Measurements from ENCODE around the gene WWP2.

Gene WWP2

GRCh38 chr16:69827524-69827923 lies 65.4 kb downstream of the WWP2 start:
- DNase-seq (ENCODE audit: extremely low spot score), result no peak
- TF ChIP-seq PKNOX1 (IDR thresholded peaks at IDR 0.05), result no peak
- no peak for TF ChIP-seq BHLHE40 (IDR thresholded peaks at IDR 0.05; ENCODE audit: borderline replicate concordance)
- TF ChIP-seq L3MBTL2 (conservative IDR thresholded peaks at IDR 0.05), result no peak
- TF ChIP-seq NFRKB (IDR thresholded peaks at IDR 0.05), result no peak
- TF ChIP-seq TARDBP (IDR thresholded peaks at IDR 0.05), result no peak
- TF ChIP-seq FOXM1 (IDR thresholded peaks at IDR 0.05; ENCODE audit: borderline replicate concordance), result no peak
- TF ChIP-seq SP1 (IDR thresholded peaks at IDR 0.05), result no peak
- no peak for TF ChIP-seq HDGF (IDR thresholded peaks at IDR 0.05; ENCODE audit: borderline replicate concordance)
- no peak for TF ChIP-seq LEF1 (IDR thresholded peaks at IDR 0.05; ENCODE audit: borderline replicate concordance)
- ChIA-PET CTCF (no interaction called here), POLR2A (no interaction called here)

GRCh38 chr16:69829338-69829737 lies 67.2 kb downstream of the WWP2 start:
- CTCF ChIA-PET, result no interaction called here
- no peak for DNase-seq (ENCODE audit: extremely low spot score)
- TF ChIP-seq ARNT (IDR thresholded peaks at IDR 0.05) (no peak), SUZ12 (IDR thresholded peaks at IDR 0.05) (no peak), HDGF (IDR thresholded peaks at IDR 0.05; ENCODE audit: borderline replicate concordance) (no peak)
- POLR2A ChIA-PET, result no interaction called here

- TF ChIP-seq SUZ12 (IDR thresholded peaks at IDR 0.05), result no peak
- TF ChIP-seq BHLHE40 (IDR thresholded peaks at IDR 0.05; ENCODE audit: borderline replicate concordance), result no peak
- no peak for TF ChIP-seq HDGF (IDR thresholded peaks at IDR 0.05; ENCODE audit: borderline replicate concordance)
- TF ChIP-seq ZNF384 (IDR thresholded peaks at IDR 0.05), result no peak
- TF ChIP-seq FOXA1 (IDR thresholded peaks at IDR 0.05), result no peak
- TF ChIP-seq TARDBP (IDR thresholded peaks at IDR 0.05), result no peak
- TF ChIP-seq FOXM1 (IDR thresholded peaks at IDR 0.05; ENCODE audit: borderline replicate concordance), result no peak
- TF ChIP-seq PKNOX1 (IDR thresholded peaks at IDR 0.05), result no peak
- TF ChIP-seq FOXK2 (IDR thresholded peaks at IDR 0.05), result no peak
- no peak for TF ChIP-seq ELF4 (IDR thresholded peaks at IDR 0.05)
- no peak for TF ChIP-seq ARNT (IDR thresholded peaks at IDR 0.05)
- no peak for TF ChIP-seq LEF1 (IDR thresholded peaks at IDR 0.05; ENCODE audit: borderline replicate concordance)
- TF ChIP-seq NFRKB (IDR thresholded peaks at IDR 0.05), result no peak
- TF ChIP-seq SP1 (IDR thresholded peaks at IDR 0.05), result no peak
- TF ChIP-seq L3MBTL2 (conservative IDR thresholded peaks at IDR 0.05), result no peak
- TF ChIP-seq CTBP1 (IDR thresholded peaks at IDR 0.05; ENCODE audit: borderline replicate concordance), result no peak
- ChIA-PET POLR2A (no interaction called here), CTCF (no interaction called here)
Measured at GRCh38 chr16:69830146-69830533, 68.0 kb downstream of the WWP2 start.

GRCh38 chr16:69830534-69831211 lies 68.5 kb downstream of the WWP2 start:
- DNase-seq (ENCODE audit: extremely low spot score), result no peak
- POLR2A ChIA-PET, result no interaction called here
- TF ChIP-seq SP1 (IDR thresholded peaks at IDR 0.05) (no peak), ELF4 (IDR thresholded peaks at IDR 0.05) (no peak), HDGF (IDR thresholded peaks at IDR 0.05; ENCODE audit: borderline replicate concordance) (no peak), ZNF384 (IDR thresholded peaks at IDR 0.05) (no peak), ARNT (IDR thresholded peaks at IDR 0.05) (no peak), BHLHE40 (IDR thresholded peaks at IDR 0.05; ENCODE audit: borderline replicate concordance) (no peak), TARDBP (IDR thresholded peaks at IDR 0.05) (no peak), PKNOX1 (IDR thresholded peaks at IDR 0.05) (no peak), FOXM1 (IDR thresholded peaks at IDR 0.05; ENCODE audit: borderline replicate concordance) (no peak), FOXK2 (IDR thresholded peaks at IDR 0.05) (no peak), SUZ12 (IDR thresholded peaks at IDR 0.05) (no peak), L3MBTL2 (conservative IDR thresholded peaks at IDR 0.05) (no peak), NFRKB (IDR thresholded peaks at IDR 0.05) (no peak), CTBP1 (IDR thresholded peaks at IDR 0.05; ENCODE audit: borderline replicate concordance) (no peak), LEF1 (IDR thresholded peaks at IDR 0.05; ENCODE audit: borderline replicate concordance) (no peak), FOXA1 (IDR thresholded peaks at IDR 0.05) (no peak)
- CTCF ChIA-PET, result no interaction called here

More at GRCh38 chr16:69830146-69830533, 68.0 kb downstream of the WWP2 start:
- DNase-seq (ENCODE audit: extremely low spot score), result no peak

GRCh38 chr16:69831212-69832123 lies 69.3 kb downstream of the WWP2 start:
- DNase-seq (ENCODE audit: extremely low spot score), result no peak
- CTCF ChIA-PET, result no interaction called here
- TF ChIP-seq ARNT (IDR thresholded peaks at IDR 0.05) (no peak), PKNOX1 (IDR thresholded peaks at IDR 0.05) (no peak), BHLHE40 (IDR thresholded peaks at IDR 0.05; ENCODE audit: borderline replicate concordance) (no peak)
- POLR2A ChIA-PET, result no interaction called here

Measured in HEK293T (cell line).